CD4-positive, alpha-beta T cell treated with Interleukin-12 subunit alpha and Interleukin-12 subunit beta, for 1 hour (primary cell): Measurements from ENCODE around the gene WNT2.
"Not testable (repeated sequence)": the region's sequence is repeated elsewhere in the genome, so short reads cannot be mapped to it uniquely, and the experiment has no call there.

Experiments
- DNase-seq: peaks from one replicate; pipeline ENCODE4 v3.0.0-alpha.2; 2020

Gene WNT2

GRCh38 chr7:117251687-117252086 is 71.2 kb downstream of the WNT2 start:
- no peak for DNase-seq

GRCh38 chr7:117250801-117251200 is 72.1 kb downstream of the WNT2 start:
- DNase-seq, result no peak

GRCh38 chr7:117250245-117250644 is 72.6 kb downstream of the WNT2 start:
- DNase-seq, result no peak

GRCh38 chr7:117249696-117250095 is 73.2 kb downstream of the WNT2 start:
- no peak for DNase-seq

- DNase-seq, result no peak
Observed at GRCh38 chr7:117248829-117249228, 74.0 kb downstream of the WNT2 start.

- DNase-seq, result no peak
Observed at GRCh38 chr7:117247809-117248208, 75.0 kb downstream of the WNT2 start.

GRCh38 chr7:117245703-117246102 is 77.2 kb downstream of the WNT2 start:
- not testable (repeated sequence) for DNase-seq

GRCh38 chr7:117243390-117243789 is 79.5 kb downstream of the WNT2 start:
- DNase-seq, result no peak

- DNase-seq, result no peak
Observed at GRCh38 chr7:117241088-117241487, 81.8 kb downstream of the WNT2 start.

- DNase-seq, result no peak
Observed at GRCh38 chr7:117238937-117239336, 83.9 kb downstream of the WNT2 start.

GRCh38 chr7:117238472-117238871 is 84.4 kb downstream of the WNT2 start:
- no peak for DNase-seq

- no peak for DNase-seq
Observed at GRCh38 chr7:117237646-117238045, 85.2 kb downstream of the WNT2 start.

GRCh38 chr7:117231047-117231359 is 91.9 kb downstream of the WNT2 start:
- no peak for DNase-seq

- no peak for DNase-seq
Observed at GRCh38 chr7:117230276-117231046, 92.4 kb downstream of the WNT2 start.

GRCh38 chr7:117229350-117229749 is 93.5 kb downstream of the WNT2 start:
- DNase-seq, result no peak

GRCh38 chr7:117227091-117227490 is 95.8 kb downstream of the WNT2 start:
- no peak for DNase-seq

GRCh38 chr7:117225536-117225935 is 97.3 kb downstream of the WNT2 start:
- DNase-seq, result no peak
